Stomach (tissue), 4 donors: ENCODE measurements around the gene SSBP3.

ENCODE experiments used
- CTCF ChIP-seq, 7 experiments: fragments of 450-650 bp in 4 of 7; fragments of 200-600 bp in 3 of 7; sonication (generic) in 3 of 7; IDR thresholded peaks; one replicate each; pipeline ENCODE4 v1.5.1; 2016 to 2019; ENCODE audit warnings: antibody characterized with exemption in 7 of 7, control low read depth in 2 of 7, mild to moderate bottlenecking in 1 of 7
- POLR2A ChIP-seq, 4 donors: fragments of 450-650 bp; IDR thresholded peaks; one replicate each; pipeline ENCODE4 v1.6.1; 2016; ENCODE audit warnings: antibody characterized with exemption in 4 of 4, control low read depth in 2 of 4, mild to moderate bottlenecking in 1 of 4, moderate library complexity in 1 of 4
- POLR2AphosphoS5 ChIP-seq, 3 donors: sonication (generic); formaldehyde crosslinking; IDR thresholded peaks; one replicate each; pipeline ENCODE4 v1.6.1; 2016; ENCODE audit warnings: antibody characterized with exemption in 3 of 3

- TF ChIP-seq CTCF (IDR thresholded peaks at IDR 0.05) (no peak), POLR2AphosphoS5 (IDR thresholded peaks at IDR 0.05) (no peak), POLR2A (IDR thresholded peaks at IDR 0.05) (no peak)
These were observed 6.4 kb downstream of the SSBP3 start for GRCh38 chr1:54399765-54400164.
